ENCODE data around the gene PELI1.

DNA sequence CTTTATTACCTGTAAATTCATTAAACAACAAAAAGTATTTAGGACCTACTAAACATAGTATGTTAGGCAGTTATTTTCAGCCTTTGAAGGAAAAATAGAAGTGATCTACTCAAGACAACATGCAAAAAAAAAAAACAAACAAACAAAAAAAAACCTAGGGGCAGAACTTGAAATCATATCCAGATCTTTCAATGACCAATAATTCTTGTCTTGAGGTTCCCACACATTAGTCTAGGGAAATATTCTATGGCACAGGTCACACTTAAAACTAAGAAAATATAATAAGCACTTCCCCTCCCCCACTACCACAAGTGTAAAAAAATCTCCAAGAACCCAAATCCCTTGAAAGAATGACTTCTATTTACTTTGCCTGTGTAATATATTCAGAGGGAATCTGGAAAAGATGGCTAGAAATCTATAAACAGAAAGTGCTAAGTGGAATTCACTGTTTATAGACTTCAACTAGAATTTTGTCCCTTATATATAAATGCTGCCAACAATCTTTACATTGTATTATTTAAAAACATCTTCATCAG, 3.5 kb downstream of the PELI1 start:
- no peak for TF ChIP-seq CREM (CRISPR knock-in tag; IDR thresholded peaks at IDR 0.05)
- TF ChIP-seq ZBTB43 (CRISPR knock-in tag; IDR thresholded peaks at IDR 0.05), result no peak
- TF ChIP-seq, protein P1, sequence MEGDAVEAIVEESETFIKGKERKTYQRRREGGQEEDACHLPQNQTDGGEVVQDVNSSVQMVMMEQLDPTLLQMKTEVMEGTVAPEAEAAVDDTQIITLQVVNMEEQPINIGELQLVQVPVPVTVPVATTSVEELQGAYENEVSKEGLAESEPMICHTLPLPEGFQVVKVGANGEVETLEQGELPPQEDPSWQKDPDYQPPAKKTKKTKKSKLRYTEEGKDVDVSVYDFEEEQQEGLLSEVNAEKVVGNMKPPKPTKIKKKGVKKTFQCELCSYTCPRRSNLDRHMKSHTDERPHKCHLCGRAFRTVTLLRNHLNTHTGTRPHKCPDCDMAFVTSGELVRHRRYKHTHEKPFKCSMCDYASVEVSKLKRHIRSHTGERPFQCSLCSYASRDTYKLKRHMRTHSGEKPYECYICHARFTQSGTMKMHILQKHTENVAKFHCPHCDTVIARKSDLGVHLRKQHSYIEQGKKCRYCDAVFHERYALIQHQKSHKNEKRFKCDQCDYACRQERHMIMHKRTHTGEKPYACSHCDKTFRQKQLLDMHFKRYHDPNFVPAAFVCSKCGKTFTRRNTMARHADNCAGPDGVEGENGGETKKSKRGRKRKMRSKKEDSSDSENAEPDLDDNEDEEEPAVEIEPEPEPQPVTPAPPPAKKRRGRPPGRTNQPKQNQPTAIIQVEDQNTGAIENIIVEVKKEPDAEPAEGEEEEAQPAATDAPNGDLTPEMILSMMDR (IDR thresholded peaks at IDR 0.05), result no peak
- no peak for TF ChIP-seq RELA (CRISPR knock-in tag; IDR thresholded peaks at IDR 0.05; ENCODE audit: borderline replicate concordance)
- no peak for TF ChIP-seq SMAD3 (CRISPR knock-in tag; IDR thresholded peaks at IDR 0.05; ENCODE audit: borderline replicate concordance)
- TF ChIP-seq ESRRA (CRISPR knock-in tag; IDR thresholded peaks at IDR 0.05; ENCODE audit: borderline replicate concordance), result no peak
- TF ChIP-seq NR2C2 (CRISPR knock-in tag; IDR thresholded peaks at IDR 0.05), result no peak
- no peak for TF ChIP-seq NFYB (CRISPR knock-in tag; conservative IDR thresholded peaks at IDR 0.05; ENCODE audit: low read depth)
- TF ChIP-seq E2F1 (CRISPR knock-in tag; IDR thresholded peaks at IDR 0.05), result no peak
- no peak for TF ChIP-seq ZNF138 (CRISPR knock-in tag; conservative IDR thresholded peaks at IDR 0.05)
- no peak for TF ChIP-seq ATF3 (CRISPR knock-in tag; conservative IDR thresholded peaks at IDR 0.05)

Measured in WTC11 (cell line).